HepG2 (cell line): ENCODE results near the gene PIEZO1. TPM values are rescaled to one million over a fixed set of nuclear protein-coding genes. Genes with fewer than 3 reads are reported as not detected.

Experiments used
- ARNTL ChIP-seq: sonication (generic); formaldehyde crosslinking; IDR thresholded peaks from 2 replicates; pipeline ENCODE4 v1.4.0; 2020; ENCODE audit warnings: mild to moderate bottlenecking, missing genetic modification reagents
- CCDC6 ChIP-seq: sonication (generic); formaldehyde crosslinking; IDR thresholded peaks from 2 replicates; pipeline ENCODE4 v1.8.1; 2022; ENCODE audit warnings: mild to moderate bottlenecking, missing genetic modification reagents, moderate library complexity
- CHD2 ChIP-seq: IDR thresholded peaks from 2 replicates; pipeline ENCODE4 v1.6.1; 2011; ENCODE audit warnings: low read depth, low read length, improper control_type of control experiment
- ISX ChIP-seq: sonication (generic); formaldehyde crosslinking; conservative IDR thresholded peaks from 2 replicates; pipeline ENCODE4 v1.5.0; 2020; ENCODE audit warnings: missing genetic modification reagents
- KAT7 ChIP-seq: IDR thresholded peaks from 2 replicates; pipeline ENCODE4 v1.6.1; 2018; ENCODE audit warnings: borderline replicate concordance, missing compliant biosample characterization
- KDM1A ChIP-seq: IDR thresholded peaks from 2 replicates; pipeline ENCODE4 v1.6.1; 2016; ENCODE audit warnings: missing compliant biosample characterization
- KDM3A ChIP-seq: IDR thresholded peaks from 2 replicates; pipeline ENCODE4 v1.6.1; 2018; ENCODE audit warnings: low read depth, missing compliant biosample characterization
- PCBP2 ChIP-seq: fragments of 200-400 bp; formaldehyde crosslinking; optimal IDR thresholded peaks from 2 replicates; pipeline ENCODE3; 2018; ENCODE audit warnings: low read length, low read depth; ENCODE audit not compliant: poor library complexity, severe bottlenecking
- TMF1 ChIP-seq: sonication (generic); formaldehyde crosslinking; IDR thresholded peaks from 2 replicates; pipeline ENCODE4 v1.8.1; 2022; ENCODE audit warnings: low read depth, missing genetic modification reagents
- ZNF430 ChIP-seq: sonication (generic); formaldehyde crosslinking; IDR thresholded peaks from 2 replicates; pipeline ENCODE4 v1.9.0; 2021; ENCODE audit warnings: mild to moderate bottlenecking, missing genetic modification reagents
- ZNF597 ChIP-seq: sonication (generic); formaldehyde crosslinking; IDR thresholded peaks from 2 replicates; pipeline ENCODE4 v1.5.0; 2020; ENCODE audit warnings: missing genetic modification reagents
- ZSCAN29 ChIP-seq: sonication (generic); formaldehyde crosslinking; conservative IDR thresholded peaks from 2 replicates; pipeline ENCODE4 v1.4.0; 2020; ENCODE audit warnings: mild to moderate bottlenecking, missing genetic modification reagents
- ZSCAN31 ChIP-seq: sonication (generic); formaldehyde crosslinking; IDR thresholded peaks from 2 replicates; pipeline ENCODE4 v1.5.0; 2020; ENCODE audit warnings: low read depth, mild to moderate bottlenecking, missing genetic modification reagents
- polyA plus RNA-seq, 8 experiments: library from polyadenylated mRNA; depleted of rRNA in 3 of 8; stranded (reverse) in 7 of 8; unstranded in 1 of 8; fragments of >200 nt; fragmentation: Illumina TruSeq in 4 of 8; extraction: Trizol in 4 of 8; gene quantifications; 2 replicates each; pipeline versions ENCODE4 v1.2.1 to v1.2.3, GENCODE V29; 2011 to 2016; ENCODE audit warnings: low read depth in 4 of 8, missing spikeins in 1 of 8, mixed read lengths in 1 of 8; ENCODE audit not compliant: insufficient read depth in 1 of 8
- total RNA-seq, 5 experiments: library from RNA; depleted of rRNA; stranded (reverse); fragments of >200 nt; fragmentation: Illumina TruSeq; extraction: Trizol; gene quantifications; 2 replicates each; pipeline ENCODE4 v1.2.3, GENCODE V29; 2016; ENCODE audit warnings: low read depth in 1 of 5
- TF ChIP-seq, protein P1 (sequence below): sonication (generic); formaldehyde crosslinking; IDR thresholded peaks from 2 replicates; pipeline ENCODE4 v1.4.0; 2020; ENCODE audit warnings: missing genetic modification reagents, borderline replicate concordance
- TF ChIP-seq, protein P2 (sequence below): sonication (generic); formaldehyde crosslinking; IDR thresholded peaks from 2 replicates; pipeline ENCODE4 v1.5.1; 2020; ENCODE audit warnings: mild to moderate bottlenecking, missing genetic modification reagents, moderate library complexity
- TF ChIP-seq, protein P3 (sequence below): sonication (generic); formaldehyde crosslinking; IDR thresholded peaks from 2 replicates; pipeline ENCODE4 v1.4.0; 2020; ENCODE audit warnings: missing genetic modification reagents
- TF ChIP-seq, protein P4 (sequence below): sonication (generic); formaldehyde crosslinking; IDR thresholded peaks from 2 replicates; pipeline ENCODE4 v1.4.0; 2020; ENCODE audit warnings: missing genetic modification reagents, borderline replicate concordance

PIEZO1 gene
- total and polyA plus RNA-seq, 2 of the 13 experiments (the other 11 are each of a cell fraction or from before 2014, with no cell fraction given) = 67.9 to 85.0 TPM

- TF ChIP-seq, protein P1, sequence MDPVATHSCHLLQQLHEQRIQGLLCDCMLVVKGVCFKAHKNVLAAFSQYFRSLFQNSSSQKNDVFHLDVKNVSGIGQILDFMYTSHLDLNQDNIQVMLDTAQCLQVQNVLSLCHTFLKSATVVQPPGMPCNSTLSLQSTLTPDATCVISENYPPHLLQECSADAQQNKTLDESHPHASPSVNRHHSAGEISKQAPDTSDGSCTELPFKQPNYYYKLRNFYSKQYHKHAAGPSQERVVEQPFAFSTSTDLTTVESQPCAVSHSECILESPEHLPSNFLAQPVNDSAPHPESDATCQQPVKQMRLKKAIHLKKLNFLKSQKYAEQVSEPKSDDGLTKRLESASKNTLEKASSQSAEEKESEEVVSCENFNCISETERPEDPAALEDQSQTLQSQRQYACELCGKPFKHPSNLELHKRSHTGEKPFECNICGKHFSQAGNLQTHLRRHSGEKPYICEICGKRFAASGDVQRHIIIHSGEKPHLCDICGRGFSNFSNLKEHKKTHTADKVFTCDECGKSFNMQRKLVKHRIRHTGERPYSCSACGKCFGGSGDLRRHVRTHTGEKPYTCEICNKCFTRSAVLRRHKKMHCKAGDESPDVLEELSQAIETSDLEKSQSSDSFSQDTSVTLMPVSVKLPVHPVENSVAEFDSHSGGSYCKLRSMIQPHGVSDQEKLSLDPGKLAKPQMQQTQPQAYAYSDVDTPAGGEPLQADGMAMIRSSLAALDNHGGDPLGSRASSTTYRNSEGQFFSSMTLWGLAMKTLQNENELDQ (CRISPR knock-in tag) = no peak
- TF ChIP-seq KAT7 (CRISPR knock-in tag) (0 out of 2 replicates have a peak, but pooled peaks have one; percentile 65), ZSCAN29 (CRISPR knock-in tag) (0 out of 2 replicates have a peak, but pooled peaks have one; percentile 27), PCBP2 (no peak), ZNF597 (CRISPR knock-in tag) (no peak), KDM1A (CRISPR knock-in tag) (no peak), ARNTL (CRISPR knock-in tag) (0 out of 2 replicates have a peak, but pooled peaks have one; percentile 44), ZNF430 (CRISPR knock-in tag) (peak; percentile 38; the same call in 1 of the 2 replicates), KDM3A (CRISPR knock-in tag) (peak; percentile 84), CCDC6 (CRISPR knock-in tag) (0 out of 2 replicates have a peak, but pooled peaks have one; percentile 37), ZSCAN31 (CRISPR knock-in tag) (no peak), TMF1 (CRISPR knock-in tag) (no peak), ISX (CRISPR knock-in tag) (no peak), CHD2 (0 out of 2 replicates have a peak, but pooled peaks have one; percentile 24)
- TF ChIP-seq, protein P2, sequence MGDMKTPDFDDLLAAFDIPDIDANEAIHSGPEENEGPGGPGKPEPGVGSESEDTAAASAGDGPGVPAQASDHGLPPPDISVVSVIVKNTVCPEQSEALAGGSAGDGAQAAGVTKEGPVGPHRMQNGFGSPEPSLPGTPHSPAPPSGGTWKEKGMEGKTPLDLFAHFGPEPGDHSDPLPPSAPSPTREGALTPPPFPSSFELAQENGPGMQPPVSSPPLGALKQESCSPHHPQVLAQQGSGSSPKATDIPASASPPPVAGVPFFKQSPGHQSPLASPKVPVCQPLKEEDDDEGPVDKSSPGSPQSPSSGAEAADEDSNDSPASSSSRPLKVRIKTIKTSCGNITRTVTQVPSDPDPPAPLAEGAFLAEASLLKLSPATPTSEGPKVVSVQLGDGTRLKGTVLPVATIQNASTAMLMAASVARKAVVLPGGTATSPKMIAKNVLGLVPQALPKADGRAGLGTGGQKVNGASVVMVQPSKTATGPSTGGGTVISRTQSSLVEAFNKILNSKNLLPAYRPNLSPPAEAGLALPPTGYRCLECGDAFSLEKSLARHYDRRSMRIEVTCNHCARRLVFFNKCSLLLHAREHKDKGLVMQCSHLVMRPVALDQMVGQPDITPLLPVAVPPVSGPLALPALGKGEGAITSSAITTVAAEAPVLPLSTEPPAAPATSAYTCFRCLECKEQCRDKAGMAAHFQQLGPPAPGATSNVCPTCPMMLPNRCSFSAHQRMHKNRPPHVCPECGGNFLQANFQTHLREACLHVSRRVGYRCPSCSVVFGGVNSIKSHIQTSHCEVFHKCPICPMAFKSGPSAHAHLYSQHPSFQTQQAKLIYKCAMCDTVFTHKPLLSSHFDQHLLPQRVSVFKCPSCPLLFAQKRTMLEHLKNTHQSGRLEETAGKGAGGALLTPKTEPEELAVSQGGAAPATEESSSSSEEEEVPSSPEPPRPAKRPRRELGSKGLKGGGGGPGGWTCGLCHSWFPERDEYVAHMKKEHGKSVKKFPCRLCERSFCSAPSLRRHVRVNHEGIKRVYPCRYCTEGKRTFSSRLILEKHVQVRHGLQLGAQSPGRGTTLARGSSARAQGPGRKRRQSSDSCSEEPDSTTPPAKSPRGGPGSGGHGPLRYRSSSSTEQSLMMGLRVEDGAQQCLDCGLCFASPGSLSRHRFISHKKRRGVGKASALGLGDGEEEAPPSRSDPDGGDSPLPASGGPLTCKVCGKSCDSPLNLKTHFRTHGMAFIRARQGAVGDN = peak; percentile 86
- TF ChIP-seq, protein P3, sequence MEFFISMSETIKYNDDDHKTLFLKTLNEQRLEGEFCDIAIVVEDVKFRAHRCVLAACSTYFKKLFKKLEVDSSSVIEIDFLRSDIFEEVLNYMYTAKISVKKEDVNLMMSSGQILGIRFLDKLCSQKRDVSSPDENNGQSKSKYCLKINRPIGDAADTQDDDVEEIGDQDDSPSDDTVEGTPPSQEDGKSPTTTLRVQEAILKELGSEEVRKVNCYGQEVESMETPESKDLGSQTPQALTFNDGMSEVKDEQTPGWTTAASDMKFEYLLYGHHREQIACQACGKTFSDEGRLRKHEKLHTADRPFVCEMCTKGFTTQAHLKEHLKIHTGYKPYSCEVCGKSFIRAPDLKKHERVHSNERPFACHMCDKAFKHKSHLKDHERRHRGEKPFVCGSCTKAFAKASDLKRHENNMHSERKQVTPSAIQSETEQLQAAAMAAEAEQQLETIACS (CRISPR knock-in tag) = no peak
- TF ChIP-seq, protein P4, sequence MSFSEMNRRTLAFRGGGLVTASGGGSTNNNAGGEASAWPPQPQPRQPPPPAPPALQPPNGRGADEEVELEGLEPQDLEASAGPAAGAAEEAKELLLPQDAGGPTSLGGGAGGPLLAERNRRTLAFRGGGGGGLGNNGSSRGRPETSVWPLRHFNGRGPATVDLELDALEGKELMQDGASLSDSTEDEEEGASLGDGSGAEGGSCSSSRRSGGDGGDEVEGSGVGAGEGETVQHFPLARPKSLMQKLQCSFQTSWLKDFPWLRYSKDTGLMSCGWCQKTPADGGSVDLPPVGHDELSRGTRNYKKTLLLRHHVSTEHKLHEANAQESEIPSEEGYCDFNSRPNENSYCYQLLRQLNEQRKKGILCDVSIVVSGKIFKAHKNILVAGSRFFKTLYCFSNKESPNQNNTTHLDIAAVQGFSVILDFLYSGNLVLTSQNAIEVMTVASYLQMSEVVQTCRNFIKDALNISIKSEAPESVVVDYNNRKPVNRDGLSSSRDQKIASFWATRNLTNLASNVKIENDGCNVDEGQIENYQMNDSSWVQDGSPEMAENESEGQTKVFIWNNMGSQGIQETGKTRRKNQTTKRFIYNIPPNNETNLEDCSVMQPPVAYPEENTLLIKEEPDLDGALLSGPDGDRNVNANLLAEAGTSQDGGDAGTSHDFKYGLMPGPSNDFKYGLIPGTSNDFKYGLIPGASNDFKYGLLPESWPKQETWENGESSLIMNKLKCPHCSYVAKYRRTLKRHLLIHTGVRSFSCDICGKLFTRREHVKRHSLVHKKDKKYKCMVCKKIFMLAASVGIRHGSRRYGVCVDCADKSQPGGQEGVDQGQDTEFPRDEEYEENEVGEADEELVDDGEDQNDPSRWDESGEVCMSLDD = no peak
Measured at GRCh38 chr16:88737298-88738150, 47.5 kb downstream of the PIEZO1 start (continued).
